EL (cell line): ENCODE results near the gene SLITRK3.
A peak's percentile ranks its signal among the peaks of the same experiment; 100 is the strongest.
"Not testable (repeated sequence)": the region's sequence is repeated elsewhere in the genome, so short reads cannot be mapped to it uniquely, and the experiment has no call there.

Experiments used
- DNase-seq: peaks from one replicate; pipeline ENCODE4 v3.0.0-alpha.2; 2016

Gene SLITRK3

GRCh38 chr3:165192610-165193192 is 3.5 kb downstream of the SLITRK3 start:
- DNase-seq = no peak

- DNase-seq = no peak
Measured at GRCh38 chr3:165191491-165191890, 4.7 kb downstream of the SLITRK3 start.

GRCh38 chr3:165188452-165188851 is 7.7 kb downstream of the SLITRK3 start:
- no peak for DNase-seq

- DNase-seq = peak; percentile 44
Measured at GRCh38 chr3:165185707-165186327, 10.4 kb downstream of the SLITRK3 start.

GRCh38 chr3:165181556-165181955 is 14.6 kb downstream of the SLITRK3 start:
- DNase-seq = no peak

- DNase-seq = no peak
Measured at GRCh38 chr3:165170236-165170635, 25.9 kb downstream of the SLITRK3 start.

- no peak for DNase-seq
Measured at GRCh38 chr3:165169368-165169767, 26.8 kb downstream of the SLITRK3 start.

GRCh38 chr3:165162883-165163282 is 33.3 kb downstream of the SLITRK3 start:
- no peak for DNase-seq

GRCh38 chr3:165159760-165160421 is 36.3 kb downstream of the SLITRK3 start:
- no peak for DNase-seq

GRCh38 chr3:165158011-165158410 is 38.2 kb downstream of the SLITRK3 start:
- no peak for DNase-seq

- DNase-seq = no peak
Measured at GRCh38 chr3:165156757-165157420, 39.3 kb downstream of the SLITRK3 start.

- DNase-seq = no peak
Measured at GRCh38 chr3:165148876-165149441, 47.2 kb downstream of the SLITRK3 start.

- DNase-seq = no peak
Measured at GRCh38 chr3:165144271-165144670, 51.9 kb downstream of the SLITRK3 start.

GRCh38 chr3:165139918-165140317 is 56.3 kb downstream of the SLITRK3 start:
- DNase-seq = not testable (repeated sequence)
